CD4-positive, alpha-beta T cell treated with Interleukin-6 for 4 hours (primary cell): ENCODE data around the gene GCH1.
"Not testable (repeated sequence)": the region's sequence is repeated elsewhere in the genome, so short reads cannot be mapped to it uniquely, and the experiment has no call there.

Experiments
- DNase-seq: peaks from one replicate; pipeline ENCODE4 v3.0.0-alpha.2; 2020; ENCODE audit warnings: mixed read lengths

The GCH1 gene

DNA sequence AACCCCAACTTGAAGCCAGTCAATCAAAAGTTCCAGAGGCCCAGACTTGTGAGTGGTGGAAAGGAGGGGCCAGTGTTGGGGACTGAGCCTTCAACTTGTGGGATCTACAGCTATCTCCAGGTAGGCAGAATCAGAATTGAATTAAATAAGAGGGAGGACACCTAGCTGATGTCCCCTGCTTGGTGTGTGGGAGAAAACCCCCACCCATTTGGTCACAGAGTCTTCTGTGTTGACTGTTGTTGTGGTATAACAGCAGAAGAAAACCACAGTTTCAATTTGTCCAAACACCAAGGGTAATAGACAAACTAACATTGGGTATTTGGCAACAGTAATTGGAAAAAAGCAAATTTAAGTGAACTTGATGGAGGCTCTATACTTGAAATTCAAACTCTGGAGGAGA is 3.4 kb upstream of the GCH1 start:
- DNase-seq, result no peak

DNA sequence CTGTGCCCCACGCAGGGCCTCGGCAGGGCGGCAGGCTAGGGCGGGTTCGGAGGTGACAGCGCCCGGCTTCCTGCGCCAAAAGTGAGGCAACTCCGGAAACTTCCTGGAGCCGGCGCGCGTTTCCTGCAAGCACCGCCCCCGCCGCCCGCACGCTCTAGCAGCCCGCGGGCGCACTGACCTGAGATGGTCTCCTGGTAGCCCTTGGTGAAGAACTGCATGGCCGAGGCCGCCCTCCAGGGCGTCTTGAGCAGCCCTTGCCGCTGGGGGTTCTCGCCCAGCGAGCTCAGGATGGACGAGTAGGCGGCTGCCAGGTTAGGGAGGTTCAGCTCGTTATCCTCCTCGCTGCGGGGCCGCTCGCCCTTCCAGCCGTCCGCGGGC is 494 bp downstream of the GCH1 start:
- DNase-seq, result peak; percentile 87

DNA sequence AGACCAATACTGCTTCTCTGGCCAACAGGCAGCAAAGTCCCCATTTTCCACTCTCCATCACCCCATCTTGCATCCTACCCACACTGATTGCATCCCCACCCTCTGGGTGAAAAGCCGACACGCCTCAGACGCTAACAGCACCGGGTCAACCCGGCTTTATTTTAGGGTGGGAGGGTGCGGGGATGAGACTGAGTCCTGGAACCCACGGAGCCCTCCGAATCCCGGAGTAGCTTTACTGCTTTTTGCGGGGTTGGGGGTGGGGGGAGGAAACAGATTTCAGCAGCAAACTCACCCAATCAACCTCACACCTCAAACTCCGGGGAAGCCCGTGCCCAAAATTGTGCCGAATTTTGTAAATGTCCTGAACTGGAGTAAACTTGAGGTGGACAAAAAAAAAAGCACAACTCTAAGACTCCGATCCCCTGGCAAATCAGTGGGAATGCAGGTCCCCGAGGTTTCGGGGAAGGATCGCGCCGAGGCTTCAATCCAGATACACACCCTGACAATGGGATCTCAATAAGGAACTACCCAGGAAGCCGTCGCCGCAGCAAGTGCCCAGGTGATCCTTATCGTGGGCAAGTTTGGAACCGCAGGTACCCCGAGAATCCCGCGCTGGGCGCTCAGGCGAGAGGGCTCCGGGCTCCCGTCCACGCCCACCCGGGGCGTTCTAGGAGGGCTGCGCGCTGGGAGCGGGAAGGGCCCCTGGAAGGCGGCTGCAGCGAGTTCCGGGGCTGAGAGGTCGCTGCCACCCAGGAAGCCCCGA is 1.1 kb downstream of the GCH1 start:
- peak; percentile 19 for DNase-seq

DNA sequence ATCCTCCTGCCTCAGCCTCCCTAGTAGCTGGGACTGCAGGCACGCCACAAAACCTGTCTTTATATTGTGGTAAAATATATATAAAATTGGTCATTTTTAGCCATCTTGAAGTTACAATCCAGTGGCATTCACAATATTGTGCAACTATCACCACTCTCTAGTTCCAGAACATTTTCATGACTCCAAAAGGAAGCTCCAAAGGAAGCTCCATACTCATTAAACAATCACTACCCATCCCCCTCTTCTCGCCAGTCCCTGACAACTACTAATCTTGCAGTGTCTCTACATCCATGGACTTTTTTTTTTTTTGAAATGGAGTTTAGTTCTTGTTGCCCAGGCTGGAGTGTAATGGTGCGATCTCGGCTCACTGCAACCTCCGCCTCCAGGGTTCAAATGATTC is 3.1 kb downstream of the GCH1 start:
- no peak for DNase-seq

DNA sequence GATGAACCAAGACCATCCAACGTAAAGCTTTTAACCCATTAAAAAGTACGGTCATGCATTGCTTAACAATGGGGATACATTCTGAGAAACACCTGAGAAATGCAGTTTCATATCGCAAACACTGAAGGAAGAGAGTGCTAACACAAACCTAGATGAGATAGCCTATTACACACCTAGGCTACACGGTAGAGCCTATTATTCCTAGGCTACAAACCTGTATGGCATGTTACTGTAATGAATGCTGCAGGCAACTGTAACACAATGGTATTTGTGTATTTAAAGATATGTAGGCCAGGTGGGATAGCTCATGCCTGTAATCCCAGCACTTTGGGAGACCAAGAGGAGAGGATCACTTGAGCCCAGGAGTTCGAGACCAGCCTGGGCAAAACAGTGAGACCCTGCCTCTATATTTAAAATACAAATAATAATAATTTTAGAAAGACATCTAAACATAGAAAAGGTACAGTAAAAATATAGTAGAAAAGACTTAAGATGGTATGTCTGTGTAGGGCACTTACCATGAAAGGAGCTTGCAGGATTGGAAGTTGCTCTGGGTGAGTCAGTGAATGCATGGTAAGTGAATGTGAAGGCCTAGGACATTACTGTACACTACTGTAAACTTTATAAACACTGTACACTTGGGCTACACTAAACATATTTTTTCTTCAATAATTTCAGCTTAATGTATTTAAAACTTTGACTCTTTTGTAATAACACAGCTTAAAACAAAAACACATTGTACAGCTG is 4.6 kb downstream of the GCH1 start:
- not testable (repeated sequence) for DNase-seq

DNA sequence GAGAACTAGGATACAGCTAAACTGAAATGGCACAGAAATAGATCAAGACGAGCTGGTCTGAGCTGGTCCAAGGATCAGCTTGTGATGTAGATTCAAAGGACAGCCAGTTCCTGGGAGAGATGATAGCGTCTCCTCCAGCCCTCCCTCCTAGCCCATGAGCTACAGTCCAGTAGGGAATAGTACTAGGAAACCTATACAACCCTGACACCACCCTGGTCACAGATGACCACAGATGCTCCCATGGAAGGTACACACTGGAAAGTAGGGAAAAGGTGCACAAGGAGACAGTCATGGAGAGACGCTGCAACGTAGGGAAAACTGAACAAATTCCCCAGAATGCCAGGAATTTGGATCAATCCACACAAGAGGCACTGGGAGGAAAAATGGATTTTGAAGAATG is 6.9 kb downstream of the GCH1 start:
- DNase-seq, result no peak

DNA sequence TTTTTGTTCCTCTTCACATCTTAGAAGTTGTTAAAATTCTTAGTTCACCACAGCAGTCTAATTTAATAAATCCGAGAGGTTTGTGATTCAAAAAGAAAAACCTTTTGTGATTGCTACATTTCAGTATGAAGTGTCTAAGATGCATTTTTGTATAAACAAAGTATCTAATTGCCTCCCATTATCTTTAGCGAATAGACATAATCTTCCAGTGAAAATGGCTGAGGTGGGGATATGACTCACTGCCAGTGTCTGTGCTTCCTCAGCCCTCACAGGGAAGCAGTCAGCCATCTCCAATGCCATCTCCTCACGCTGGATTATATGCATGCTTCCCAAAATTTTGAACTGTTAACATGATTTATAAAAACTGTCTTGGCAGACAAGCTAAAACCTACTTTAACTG is 7.6 kb downstream of the GCH1 start:
- no peak for DNase-seq

DNA sequence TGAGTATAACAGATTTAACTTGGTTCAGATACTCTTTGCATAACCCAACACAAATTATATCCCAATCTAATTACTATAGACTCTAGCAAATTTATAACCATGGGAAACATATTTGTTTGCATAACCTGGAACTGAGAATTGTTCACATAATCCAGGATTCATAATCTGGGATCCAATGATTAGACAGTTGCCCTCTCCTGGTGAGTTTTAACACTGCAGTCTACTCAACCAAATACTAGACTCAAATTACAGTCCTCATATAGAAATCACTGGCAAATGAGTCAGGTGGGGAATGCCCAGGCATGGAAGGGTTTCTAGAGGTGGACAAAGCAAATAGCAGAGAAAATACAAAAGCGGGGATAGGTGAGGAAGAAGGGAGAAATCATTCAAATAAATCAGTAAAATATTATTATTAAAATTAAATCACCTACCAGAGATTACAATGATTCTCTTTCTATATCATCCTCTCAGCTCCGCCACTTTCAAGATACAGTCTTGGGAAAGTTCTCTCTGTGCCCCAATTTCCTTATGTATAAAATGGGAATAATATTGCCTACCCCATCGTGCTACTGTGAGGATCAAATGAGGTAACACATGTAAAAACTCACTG is 9.4 kb downstream of the GCH1 start:
- peak; percentile 38 for DNase-seq

DNA sequence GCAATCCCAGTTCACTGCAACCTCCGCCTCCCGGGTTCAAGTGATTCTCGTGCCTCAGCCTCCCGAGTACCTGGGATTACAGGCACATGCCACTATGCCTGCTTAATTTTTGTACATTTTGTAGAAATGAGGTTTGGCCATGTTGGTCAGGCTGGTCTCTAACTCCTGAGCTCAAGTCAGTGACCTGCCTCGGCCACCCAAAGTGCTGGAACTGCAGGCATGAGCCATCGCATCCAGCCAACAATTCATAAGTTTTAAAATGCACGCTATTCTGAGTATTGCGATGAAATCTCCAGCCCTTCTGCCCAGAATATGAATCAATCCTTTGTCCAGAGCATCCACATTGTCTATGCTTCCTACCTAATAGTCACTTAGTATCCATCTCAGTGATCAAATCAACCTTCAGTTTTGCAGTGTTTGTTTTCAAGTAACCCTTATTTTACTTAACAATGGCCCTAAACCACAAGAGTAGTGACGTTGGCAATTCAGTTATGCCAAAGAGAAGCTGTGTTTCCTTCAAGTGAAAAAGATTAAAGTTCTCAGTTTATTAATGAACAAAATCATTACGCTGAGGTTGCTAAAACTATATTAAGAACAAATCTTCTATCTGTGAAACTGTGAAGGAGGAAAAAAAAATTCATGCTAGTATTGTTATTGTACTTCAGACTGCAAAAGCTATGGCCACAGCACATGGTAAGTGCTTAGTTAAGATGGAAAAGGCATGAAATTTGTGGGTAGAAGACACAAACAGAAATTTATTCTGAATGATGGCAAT is 11.0 kb downstream of the GCH1 start:
- DNase-seq, result no peak

DNA sequence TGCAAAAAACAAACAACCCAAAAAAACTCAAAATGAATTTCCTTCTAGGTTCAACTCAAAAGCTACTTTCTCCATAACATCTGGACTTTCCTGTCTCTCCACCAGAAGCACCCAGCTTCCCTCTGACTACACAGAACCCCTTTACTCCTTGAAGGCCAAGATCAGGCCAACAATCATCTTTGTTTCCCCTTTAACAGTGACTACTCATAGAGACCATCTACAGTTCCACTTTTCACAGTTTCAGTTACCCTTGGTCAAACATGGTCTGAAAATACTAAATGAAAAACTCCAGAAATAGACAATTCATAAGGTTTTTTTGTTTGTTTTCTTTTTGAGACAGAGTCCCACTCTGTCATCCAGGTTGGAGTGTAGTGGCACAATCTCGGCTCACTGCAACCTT is 11.8 kb downstream of the GCH1 start:
- DNase-seq, result no peak

DNA sequence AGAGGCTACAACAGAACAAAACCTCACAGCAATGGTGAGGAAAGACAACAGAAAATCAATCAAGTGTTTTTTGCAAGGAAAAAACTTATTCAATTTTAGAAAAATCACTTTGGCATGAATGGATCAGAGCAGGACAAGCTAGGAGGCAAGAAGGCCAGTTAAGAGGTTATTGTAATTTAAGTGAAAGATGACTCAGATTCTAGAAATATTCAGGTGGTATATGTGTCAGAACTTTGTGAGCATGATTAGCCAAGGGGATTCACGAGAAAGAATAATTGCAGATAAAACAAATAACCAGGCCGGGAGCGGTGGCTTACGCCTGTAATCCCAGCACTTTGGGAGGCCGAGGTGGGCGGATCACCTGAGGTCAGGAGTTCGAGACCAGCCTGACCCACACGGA is 12.7 kb downstream of the GCH1 start:
- DNase-seq, result no peak

DNA sequence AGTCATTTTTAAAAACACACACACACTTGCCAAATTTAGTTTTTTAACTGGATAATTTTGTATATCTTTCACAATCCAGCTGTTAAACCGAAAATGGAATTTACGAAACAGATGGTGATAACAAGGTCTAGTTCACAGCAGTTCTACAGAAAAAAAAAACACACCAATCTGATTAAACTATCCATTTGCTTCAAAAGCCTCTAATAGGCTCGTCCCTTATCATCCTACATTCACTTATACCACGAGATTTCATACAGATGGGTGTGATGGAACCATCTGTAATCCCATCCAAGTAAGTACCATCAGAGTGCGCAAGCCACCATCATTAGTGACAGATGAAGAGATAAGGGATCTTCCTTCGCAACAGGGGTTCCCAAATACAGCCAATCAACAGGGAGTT is 20.1 kb downstream of the GCH1 start:
- DNase-seq, result no peak

DNA sequence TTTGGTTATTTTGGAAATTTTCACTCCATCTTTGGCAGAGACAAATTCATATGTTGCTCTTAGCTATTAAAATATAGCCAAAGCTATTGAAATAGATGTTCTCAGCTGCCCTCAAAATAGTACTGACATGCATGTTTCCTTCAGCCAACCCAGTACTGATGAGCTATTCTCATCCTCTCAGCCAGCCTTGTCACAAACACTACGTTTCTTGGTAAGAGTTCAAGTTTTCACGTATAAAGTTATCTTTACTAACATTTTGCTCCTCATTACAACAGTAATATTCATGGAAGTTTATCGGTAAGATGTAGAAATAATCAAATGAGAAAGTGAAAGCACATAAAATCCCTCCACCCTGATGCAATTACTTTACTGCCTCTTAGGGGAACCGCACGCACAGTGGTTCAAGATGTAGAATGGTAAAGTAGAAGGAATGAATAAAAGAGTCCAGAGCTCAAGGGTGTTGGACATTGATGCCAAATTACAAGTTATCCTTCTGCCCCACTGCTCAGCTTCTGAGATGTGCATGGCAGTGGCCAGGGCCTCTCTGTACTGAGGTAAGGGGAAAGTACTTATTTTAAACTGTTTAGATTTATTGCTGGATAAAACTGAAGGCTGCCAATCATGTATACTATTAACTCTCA is 20.7 kb downstream of the GCH1 start:
- peak; percentile 30 for DNase-seq

DNA sequence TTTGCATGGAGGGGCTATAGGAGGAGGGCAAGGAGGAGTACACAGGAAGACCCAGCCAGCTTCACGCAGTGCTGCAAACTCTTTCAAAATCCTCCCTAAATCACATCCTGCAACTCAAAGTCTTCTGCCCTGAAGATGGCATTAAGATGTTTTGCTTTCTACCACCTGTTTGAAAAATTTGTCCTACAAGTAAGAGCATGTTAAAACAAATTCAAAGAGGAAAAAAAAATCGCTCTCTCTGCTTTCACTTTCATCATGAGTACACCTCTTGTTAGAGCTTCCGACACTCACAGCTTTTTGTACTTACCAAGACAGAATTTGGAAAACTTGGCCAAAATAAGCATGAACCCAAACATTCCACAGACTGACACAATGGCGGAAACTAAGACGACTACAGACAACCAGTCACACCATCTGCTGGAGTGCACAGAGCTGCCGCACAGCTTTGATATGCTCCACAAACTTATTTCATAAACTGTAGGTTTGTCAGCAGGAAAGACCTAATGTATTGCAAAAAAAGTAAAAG is 21.3 kb downstream of the GCH1 start:
- peak; percentile 48 for DNase-seq

DNA sequence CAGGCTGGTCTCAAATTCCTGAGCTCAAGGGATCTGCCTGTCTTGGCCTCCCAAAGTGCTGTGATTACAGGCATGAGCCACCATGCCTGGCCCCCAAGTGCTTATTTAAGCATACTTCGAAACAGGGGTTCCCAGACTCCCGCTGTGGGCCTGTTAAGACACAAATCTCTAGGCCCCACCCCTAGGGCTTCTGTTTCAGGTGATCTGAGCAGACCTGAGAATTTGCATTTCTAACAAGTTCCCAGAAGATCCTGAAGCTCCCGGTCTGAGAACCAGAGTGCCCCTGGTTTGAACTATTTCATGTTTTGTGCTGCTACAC is 25.0 kb downstream of the GCH1 start:
- DNase-seq, result no peak

DNA sequence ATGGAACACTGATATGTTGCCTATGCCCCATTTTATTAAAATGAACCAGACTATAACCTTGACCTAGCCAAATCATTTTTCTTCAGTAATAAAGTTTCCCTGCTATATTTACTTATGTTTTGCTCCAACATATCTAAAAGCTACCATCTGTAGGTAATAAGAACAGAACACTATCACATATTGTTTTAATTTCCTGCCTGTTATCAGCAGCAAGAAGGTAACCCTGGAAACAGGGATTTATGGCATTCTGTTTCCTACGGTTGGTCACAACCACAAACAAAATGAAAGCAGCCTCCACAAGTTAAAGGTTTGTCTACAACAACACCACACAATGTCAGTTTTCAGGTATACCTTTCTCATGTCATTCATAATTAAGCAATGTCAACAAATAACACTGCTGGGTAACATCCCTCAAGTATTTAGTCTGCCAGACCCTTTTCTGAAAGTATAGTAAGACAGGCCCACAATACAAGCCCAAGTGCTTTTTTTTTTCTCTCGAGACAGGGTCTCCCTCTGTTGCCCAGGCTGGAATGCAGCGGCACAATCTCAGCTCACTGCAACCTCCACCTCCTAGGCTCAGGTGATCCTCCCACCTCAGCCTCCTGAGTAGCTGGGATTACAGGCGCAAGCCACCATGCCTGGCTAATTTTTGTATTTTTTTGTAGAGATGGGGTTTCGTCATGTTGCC is 25.5 kb downstream of the GCH1 start:
- DNase-seq, result no peak

DNA sequence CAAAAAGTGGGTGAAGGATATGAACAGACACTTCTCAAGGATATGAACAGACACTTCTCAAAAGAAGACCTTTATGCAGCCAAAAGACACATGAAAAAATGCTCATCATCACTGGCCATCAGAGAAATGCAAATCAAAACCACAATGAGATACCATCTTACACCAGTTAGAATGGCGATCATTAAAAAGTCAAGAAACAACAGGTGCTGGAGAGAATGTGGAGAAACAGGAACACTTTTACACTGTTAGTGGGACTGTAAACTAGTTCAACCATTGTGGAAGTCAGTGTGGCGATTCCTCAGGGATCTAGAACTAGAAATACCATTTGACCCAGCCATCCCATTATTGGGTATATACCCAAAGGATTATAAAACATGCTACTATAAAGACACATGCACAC is 27.0 kb downstream of the GCH1 start:
- DNase-seq, result not testable (repeated sequence)

DNA sequence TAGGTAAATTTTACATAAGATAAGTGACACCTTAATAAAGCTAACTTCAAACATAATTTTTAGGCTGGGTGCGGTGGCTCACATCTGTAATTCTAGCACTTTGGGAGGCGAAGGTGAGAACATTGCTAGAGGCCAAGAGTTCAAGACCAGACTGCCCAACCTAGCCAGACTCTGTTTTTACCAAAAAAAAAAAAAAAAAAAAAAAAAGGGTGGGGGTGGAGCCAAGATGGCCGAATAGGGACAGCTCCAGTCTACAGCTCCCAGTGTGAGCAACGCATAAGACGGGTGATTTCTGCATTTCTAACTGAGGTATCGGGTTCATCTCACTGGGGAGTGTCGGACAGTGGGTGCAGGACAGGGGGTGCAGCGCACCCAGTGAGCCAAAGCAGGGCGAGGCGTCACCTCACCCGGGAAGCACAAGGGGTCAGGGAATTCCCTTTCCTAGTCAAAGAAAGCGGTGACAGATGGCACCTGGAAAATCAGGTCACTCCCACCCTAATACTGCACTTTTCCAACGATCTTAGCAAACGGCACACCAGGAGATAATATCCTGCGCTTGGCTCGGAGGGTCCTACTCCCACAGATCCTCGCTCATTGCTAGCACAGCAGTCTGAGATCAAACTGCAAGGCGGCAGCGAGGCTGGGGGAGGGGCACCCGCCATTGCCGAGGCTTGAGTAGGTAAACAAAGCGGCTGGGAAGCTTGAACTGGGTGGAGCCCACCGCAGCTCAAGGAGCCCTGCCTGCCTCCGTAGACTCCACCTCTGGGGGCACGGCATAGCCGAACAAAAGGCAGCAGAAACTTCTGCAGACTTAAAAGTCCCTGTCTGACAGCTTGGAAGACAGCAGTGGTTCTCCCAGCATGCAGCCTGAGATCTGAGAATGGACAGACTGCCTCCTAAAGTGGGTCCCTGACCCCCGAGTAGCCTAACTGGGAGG is 32.2 kb downstream of the GCH1 start:
- DNase-seq, result peak; percentile 43

DNA sequence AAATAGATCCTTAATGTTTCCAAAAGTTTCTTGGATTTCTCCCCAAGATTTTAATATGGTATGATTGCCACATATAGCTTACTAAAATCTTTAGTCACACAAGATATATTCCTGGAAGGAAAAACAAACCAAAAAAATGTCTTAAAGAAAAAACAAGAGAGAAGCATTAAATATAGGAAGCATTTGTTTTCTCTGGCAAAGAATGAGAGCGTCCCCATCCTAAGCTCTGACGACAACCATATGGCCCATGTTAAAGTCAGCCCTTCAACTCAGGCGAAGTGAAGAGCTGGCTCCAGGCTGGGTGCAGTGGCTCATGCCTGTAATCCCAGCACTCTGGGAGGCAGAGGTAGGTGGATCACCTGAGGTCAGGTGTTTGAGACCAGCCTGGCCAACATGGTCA is 35.6 kb downstream of the GCH1 start:
- no peak for DNase-seq

DNA sequence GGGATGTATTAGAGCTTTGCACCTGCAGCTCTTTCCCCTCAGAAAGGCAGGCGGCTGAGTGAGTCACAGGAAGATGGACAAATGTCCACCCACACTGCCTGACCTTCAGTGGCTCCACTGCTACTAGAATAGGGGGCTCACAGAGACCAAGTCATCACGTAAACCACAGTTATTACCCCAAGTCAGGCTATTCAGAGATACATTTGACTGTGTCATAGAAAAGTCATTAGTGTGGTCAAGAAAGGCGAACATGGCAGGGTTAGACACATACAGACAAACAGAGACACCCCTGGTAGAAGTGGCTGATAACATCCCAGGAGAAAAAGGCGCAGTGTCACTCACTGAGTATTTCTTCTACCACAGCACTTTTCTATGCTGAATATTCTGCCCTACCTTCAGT is 36.0 kb downstream of the GCH1 start:
- DNase-seq, result no peak

DNA sequence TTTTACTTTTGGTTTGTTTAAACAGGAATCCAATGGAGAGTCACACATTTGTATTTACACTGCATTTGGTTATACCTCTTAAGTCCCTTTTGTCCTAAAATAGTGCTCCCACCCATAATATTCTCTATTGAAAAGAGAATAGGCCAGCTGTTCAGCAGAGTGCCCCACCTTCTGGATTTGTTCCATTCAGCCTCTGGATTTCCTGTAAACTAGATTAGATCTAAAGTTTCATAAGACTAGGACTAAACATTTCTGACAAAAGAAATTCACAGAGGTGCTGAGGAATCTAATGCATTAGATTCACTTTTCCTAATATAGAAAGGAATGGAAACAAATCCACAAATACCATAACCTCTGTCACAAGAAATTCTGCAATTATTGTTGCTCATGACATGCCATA is 38.1 kb downstream of the GCH1 start:
- DNase-seq, result no peak
